Adipose tissue (tissue), 3 donors: ENCODE results near the gene CSH1. TPM values are rescaled to one million over a fixed set of nuclear protein-coding genes. Genes with fewer than 3 reads are reported as not detected.
"Not testable (repeated sequence)": the region's sequence is repeated elsewhere in the genome, so short reads cannot be mapped to it uniquely, and the experiment has no call there.

ENCODE experiments used
- H3K27ac ChIP-seq: one replicate; pipeline ENCODE4 v1.5.1; 2013; ENCODE audit warnings: low read depth, low read length
- WGBS, 3 donors: extraction: QIAGEN DNeasy Blood & Tissue Kit; methylation state at CpG; one replicate each; pipeline ENCODE4 v1.1.7; 2013; 5-methylcytosine and 5-hydroxymethylcytosine counted together
- polyA plus RNA-seq, 3 donors: library from polyadenylated mRNA; stranded (reverse); fragments of 200-250 nt; gene quantifications; one replicate each; pipeline ENCODE4 v1.2.3, GENCODE V29; 2013
- donor health status: healthy with polysubstance abuse.
- donor health status: Bipolar disorder and iron deficiency.
- donor health status: healthy.

CSH1 gene
- polyA plus RNA-seq, 3 donors, result not detected

DNA sequence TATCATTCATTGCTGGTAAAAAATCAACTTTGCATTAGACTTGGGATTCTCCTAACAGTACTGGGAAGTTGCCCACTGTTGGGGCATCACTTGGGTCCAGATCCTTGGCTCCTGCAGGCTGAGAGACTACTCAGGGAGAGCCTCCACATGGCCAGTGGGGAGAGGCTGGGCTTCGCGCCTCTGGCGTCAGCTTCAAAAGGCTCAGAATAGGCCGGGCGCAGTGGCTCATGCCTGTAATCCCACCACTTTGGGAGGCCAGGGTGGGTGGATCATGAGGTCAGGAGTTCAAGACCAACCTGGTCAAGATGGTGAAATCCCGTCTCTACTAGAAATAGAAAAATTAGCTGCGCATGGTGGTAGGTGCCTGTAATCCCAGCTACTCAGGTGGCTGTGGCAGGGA, 18.1 kb upstream of the CSH1 start:
- 94 to 95% (median 95%) methylated on average over 7 of the region's 7 CpGs for WGBS, 3 donors

DNA sequence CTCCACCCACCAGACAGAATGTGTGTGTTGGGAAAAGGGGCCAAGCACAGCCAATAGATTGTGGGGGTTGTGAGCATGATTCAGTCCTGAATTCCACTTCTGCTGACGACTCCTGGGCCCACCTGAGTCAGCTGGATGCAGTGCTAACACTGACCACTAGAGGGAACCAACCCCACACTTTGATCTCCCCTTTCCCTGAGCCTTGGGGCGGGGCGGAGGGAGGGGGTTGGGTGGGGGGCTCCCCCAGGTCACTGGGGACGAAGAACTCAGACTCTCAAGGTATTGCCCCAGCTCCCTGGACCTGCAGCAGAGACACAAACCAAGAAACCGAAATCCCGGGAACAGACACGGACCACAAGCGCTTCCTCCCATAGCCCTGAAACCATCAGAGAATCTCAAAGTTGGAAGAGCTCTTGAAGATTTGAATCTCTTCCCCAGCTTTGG, 15.3 kb upstream of the CSH1 start:
- WGBS, 3 donors, result 38 to 48% (median 42%) methylated on average over 7 to 8 of the region's 8 CpGs
- no peak overlapping the region for H3K27ac ChIP-seq

More for the DNA sequence above, 18.1 kb upstream of the CSH1 start:
- H3K27ac ChIP-seq, result no peak overlapping the region

DNA sequence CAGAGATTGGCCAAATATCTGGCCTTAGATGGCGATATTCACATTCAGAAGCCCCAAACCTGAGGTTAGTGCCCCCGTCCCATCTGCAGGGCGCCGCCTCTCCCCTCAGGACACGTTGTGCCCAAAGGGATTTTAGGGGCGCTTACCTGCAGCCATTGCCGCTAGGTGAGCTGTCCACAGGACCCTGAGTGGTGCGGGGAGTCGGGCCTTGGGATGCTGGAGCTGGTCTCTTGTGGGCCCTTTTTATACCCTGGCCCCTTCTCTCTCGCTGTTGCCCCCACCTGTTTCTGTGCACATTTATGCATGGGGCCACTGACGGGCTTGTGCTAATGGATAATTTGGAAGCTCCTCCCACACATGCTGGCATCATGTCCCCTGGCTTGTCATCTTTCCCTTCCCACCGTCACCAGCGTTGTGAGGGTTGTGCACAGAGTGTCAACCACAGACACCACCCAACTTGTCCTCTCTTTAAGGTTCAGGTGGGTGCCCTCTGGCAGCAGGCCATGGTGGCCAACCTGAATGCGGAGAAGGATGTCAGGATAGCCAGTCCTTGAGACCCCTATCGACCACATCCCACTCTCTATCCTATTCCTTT, 14.8 kb upstream of the CSH1 start, which contains the start of gene CSHL1:
Gene CSHL1 (minus strand): TSS at position 218 of the 595 bp plus-strand sequence. CDS start 62 bp downstream, at position 156.
- H3K27ac ChIP-seq, result no peak within 1 kb of the TSS
- WGBS, 3 donors, result 69 to 71% (median 69%) methylated on average over 15 of the region's 15 CpGs

DNA sequence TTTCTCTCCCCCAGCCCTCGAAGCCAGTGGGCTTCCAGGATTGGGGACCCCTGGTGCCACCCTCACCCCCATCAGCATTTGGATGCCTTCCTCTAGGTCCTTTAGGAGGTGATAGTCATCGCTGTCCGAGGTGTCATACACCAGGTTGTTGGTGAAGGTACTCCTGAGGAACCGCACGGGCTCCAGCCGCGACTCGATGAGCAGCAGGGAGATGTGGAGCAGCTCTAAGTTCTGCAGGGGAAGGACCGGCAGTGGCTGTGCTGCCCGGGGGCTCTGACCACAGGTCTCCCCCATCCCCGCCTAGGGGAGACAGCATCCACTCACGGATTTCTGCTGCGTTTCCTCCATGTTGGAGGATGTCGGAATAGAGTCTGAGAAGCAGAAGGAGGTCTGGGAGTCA, 13.7 kb upstream of the CSH1 start:
- 76 to 86% (median 79%) methylated on average over 14 of the region's 14 CpGs for WGBS, 3 donors
- no peak overlapping the region for H3K27ac ChIP-seq

DNA sequence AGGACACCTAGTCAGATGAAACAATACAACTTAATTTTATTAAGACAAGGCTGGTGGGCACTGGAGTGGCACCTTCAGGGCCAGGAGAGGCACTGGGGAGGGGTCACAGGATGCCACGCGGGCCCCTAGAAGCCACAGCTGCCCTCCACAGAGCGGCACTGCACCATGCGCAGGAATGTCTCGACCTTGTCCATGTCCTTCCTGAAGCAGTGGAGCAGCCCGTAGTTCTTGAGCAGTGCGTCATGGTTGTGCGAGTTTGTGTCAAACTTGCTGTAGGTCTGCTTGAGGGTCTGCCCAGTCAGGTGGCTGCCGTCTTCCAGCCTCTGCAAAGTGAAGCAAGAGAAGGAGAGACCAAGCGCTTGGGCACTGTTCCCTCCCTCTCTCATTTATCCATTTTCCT, 13.2 kb upstream of the CSH1 start:
- H3K27ac ChIP-seq, result not testable (repeated sequence)
- WGBS, 3 donors, result 88 to 96% (median 88%) methylated on average over 8 to 10 of the region's 10 CpGs

DNA sequence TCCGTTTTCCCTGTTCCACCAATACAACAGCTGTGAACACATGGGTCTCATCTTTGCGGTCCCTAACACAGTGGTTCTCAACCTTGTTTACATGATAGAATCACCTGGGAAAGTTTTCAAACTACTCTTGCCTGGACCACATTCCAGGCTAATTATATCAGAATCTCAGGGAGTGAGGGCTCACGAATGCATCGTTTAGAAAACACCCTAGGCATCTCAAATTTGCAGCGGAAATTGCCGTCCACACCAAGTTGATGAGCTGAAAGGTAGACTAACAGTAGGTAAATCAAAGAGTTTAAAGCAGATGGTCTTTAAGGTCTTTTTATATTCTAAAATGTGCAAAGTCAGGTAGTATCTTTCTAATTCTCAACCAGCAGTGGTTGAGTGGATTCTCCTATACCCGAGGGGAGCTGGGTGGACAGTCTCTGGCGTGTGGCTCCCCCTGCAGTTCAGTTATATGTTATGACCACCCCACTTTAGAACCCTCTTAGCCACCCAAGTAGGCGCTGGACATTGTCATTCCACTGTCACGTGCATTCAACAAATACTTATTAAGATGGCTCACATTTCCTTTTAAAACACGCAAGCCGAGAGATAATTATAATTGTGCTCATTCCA, 10.9 kb upstream of the CSH1 start:
- 49 to 68% (median 62%) methylated on average over 10 to 11 of the region's 12 CpGs for WGBS, 3 donors
- not testable (repeated sequence) for H3K27ac ChIP-seq

DNA sequence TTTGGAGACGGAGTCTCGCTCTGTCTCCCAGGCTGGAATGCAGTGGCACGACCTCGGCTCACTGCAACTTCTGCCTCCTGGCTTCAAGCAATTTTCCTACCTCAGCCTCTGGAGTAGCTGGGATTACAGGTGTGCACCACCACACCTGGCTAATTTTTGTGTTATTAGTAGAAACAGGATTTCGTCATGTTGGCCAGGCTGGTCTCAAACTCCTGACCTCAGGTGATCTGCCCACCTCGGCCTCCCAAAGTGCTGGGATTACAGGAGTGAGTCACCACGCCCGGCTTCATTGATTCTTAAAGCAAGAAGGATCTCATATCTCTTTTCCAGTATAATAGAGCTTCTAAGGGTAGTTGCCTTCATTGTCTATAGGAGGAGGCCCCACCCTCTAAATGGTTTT, 8.4 kb upstream of the CSH1 start:
- H3K27ac ChIP-seq, result not testable (repeated sequence)
- 91 to 97% (median 93%) methylated on average over 8 of the region's 8 CpGs for WGBS, 3 donors

DNA sequence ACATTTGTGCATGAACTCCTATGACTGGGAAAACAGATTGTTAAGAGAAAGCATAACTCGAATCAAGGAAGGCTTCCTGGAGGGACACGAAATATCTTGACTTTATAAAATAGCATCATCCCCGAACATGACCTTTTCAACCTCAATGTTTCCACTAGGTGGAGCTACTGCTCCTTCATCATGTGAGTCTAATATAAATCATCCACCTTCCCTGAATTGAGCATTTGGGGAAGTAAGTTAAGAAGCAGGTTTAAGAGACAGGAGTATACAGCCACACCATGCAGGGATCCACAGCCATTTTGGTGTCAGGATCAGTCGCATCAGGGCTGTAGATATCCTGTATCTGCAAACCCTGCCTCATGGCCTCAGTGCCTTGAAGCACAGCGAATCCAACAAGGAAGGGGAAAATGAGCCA, 7.4 kb upstream of the CSH1 start:
- WGBS, 3 donors, result 28 to 31% (median 31%) methylated on average over 5 of the region's 5 CpGs
- not testable (repeated sequence) for H3K27ac ChIP-seq

DNA sequence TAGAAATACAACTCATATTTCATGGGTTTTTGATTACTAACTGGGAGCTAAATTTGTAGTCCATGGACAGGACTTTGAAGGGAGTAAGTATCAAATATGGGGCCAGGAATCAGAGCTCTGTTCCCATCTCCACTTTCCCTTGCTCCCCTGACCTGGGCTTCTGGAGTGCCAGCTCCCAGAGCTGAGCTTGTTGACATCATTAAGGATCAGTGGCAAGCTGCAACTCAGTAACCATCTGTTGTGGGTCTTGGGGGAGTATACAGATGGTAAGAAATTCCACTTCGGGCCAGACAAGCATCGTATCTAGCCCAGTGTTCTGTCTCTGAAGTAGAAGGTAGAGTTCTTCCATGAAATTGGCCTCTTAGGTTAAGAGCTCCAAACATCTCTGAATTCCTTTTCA, 5.6 kb upstream of the CSH1 start:
- WGBS, 3 donors, result 68 to 90% (median 88%) methylated on average over 2 of the region's 2 CpGs
- not testable (repeated sequence) for H3K27ac ChIP-seq

DNA sequence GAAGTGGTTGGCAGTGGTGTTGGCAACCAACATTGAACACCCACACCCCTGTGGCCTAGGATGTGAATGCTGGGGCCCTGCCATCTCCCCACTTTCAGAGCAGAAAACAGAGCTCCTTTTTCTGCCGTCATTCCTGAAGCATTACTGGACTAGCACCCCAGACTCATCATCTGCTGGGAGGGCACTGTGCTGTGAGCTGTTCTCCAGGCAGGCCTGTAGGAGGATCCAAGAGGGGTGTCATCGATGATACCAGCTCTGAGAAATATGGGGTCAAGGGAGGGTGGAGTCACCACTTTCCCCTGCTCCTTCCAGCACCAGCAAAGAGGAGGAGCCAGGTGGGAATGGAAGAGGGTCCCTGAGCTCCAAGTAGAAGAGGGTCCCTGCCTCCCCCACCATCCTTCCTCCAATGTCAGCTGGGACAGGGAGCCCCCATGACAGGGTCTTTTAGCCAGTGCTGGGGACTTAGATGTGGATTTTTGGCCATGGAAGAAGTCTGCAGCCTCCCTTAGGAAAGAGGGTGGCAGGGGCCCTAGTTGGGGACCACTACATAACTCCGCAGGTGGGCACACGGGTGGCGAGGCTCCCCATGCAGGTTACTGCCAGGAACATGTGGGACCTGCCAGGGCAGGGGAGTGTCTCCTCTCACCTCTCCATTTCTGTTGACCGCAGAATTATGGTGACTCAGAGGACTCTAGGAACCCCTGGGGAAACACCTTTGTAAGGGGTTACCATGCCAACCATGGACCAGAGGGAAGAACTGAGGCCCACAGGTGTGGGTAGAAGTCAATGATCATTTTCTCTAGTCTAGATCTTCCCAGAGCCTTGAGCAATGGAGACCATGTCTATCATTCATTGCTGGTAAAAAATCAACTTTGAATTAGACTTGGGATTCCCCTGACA, 2.8 kb upstream of the CSH1 start:
- 81 to 88% (median 85%) methylated on average over 6 of the region's 6 CpGs for WGBS, 3 donors
- H3K27ac ChIP-seq, result not testable (repeated sequence)

DNA sequence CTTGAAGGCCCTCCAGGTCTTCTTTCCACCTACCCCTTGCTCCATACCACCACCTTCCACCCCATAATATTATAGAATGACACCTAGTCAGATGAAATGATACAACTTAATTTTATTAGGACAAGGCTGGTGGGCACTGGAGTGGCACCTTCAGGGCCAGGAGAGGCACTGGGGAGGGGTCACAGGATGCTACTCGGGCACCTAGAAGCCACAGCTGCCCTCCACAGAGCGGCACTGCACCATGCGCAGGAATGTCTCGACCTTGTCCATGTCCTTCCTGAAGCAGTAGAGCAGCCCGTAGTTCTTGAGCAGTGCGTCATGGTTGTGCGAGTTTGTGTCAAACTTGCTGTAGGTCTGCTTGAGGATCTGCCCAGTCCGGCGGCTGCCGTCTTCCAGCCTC, 1.6 kb downstream of the CSH1 start:
- not testable (repeated sequence) for H3K27ac ChIP-seq
- WGBS, 3 donors, result 90 to 97% (median 91%) methylated on average over 5 to 8 of the region's 10 CpGs

DNA sequence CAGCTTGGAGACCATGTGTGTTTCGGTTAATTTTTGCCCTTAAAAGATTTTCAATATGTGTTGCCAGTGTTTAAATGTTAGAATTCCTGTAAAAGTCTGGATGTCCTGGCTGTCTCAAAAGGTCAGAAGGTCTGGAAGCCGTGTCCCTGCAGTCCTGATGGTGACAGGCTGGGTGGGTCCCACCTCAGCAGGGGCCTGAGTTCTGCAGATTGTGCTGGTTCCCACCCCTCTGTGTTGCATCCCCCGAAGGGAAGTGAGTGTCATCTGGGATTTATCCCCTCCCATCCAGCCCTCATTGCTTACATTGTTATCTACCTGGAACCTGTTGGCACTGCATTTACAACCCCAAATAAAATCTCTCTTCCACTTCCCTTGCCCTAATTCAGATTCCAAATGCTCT, 2.4 kb downstream of the CSH1 start:
- WGBS, 3 donors, result 64 to 68% (median 64%) methylated on average over 3 of the region's 3 CpGs
- H3K27ac ChIP-seq, result not testable (repeated sequence)

DNA sequence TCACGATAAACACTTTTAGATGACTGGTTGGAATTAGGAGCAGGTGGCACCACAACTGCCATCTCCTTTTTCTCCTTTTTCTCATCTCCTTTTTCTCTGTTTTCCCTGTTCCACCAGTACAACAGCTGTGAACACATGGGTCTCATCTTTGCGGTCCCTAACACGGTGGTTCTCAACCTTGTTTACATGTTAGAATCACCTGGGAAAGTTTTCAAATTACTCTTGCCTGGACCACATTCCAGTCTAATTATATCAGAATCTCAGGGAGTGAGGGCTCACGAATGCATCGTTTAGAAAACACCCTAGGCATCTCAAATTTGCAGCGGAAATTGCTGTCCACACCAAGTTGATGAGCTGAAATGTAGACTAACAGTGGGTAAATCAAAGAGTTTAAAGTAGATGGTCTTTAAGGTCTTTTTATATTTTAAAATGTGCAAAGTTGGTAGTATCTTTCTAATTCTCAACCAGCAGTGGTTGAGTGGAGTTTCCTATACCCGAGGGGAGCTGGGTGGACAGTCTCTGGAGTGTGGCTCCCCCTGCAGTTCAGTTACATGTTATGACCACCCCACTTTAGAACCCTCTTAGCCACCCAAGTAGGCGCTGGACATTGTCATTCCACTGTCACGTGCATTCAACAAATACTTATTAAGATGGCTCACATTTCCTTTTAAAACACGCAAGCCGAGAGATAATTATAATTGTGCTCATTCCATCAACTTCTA, 3.9 kb downstream of the CSH1 start:
- H3K27ac ChIP-seq, result not testable (repeated sequence)
- 62 to 64% (median 64%) methylated on average over 10 to 11 of the region's 11 CpGs for WGBS, 3 donors

DNA sequence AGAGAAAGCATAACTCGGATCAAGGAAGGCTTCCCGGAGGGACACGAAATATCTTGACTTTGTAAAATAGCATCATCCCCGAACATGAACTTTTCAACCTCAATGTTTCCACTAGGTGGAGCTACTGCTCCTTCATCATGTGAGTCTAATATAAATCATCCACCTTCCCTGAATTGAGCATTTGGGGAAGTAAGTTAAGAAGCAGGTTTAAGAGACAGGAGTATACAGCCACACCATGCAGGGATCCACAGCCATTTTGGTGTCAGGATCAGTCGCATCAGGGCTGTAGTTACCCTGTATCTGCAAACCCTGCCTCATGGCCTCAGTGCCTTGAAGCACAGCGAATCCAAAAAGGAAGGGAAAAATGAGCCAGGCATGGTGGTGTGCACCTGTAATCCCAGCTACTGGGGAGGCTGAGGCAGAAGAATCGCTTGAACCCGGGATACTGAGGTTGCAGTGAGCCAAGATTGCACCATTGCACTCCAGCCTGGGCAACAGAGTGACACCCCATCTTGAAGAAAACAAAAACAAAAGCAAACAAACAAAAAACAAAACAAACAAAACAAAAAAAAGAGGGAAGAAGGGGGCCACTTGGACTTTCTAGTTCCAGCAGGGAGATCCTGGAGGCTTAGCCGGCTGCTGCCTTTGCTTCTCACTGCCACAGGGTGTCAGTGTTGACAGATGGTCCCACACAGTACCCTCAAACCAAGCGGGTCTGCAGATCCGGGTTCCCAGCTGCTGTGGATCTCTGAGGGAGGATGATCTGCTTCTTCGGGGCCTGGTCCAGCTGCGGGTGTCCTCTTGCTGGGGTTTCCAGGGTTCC, 7.1 kb downstream of the CSH1 start:
- H3K27ac ChIP-seq, result not testable (repeated sequence)
- 28 to 35% (median 33%) methylated on average over 13 of the region's 13 CpGs for WGBS, 3 donors

DNA sequence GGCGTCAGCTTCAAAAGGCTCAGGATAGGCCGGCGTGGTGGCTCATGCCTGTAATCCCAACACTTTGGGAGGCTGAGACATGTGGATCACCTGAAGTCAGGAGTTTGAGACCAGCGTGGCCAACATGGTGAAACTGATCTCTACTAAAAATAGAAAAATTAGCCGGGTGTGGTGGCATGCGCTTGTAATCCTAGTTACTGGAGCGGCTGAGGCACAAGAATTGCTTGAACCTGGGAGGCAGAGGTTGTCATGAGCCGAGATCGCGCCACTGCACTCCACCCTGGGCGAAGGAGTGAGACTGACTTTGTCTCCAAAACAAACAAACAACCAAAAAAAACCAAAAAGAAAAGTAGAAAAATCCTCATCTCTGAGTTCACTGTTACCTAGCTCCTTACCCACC, 11.3 kb downstream of the CSH1 start:
- WGBS, 3 donors, result 93 to 94% (median 93%) methylated on average over 11 of the region's 11 CpGs
- H3K27ac ChIP-seq, result not testable (repeated sequence)

DNA sequence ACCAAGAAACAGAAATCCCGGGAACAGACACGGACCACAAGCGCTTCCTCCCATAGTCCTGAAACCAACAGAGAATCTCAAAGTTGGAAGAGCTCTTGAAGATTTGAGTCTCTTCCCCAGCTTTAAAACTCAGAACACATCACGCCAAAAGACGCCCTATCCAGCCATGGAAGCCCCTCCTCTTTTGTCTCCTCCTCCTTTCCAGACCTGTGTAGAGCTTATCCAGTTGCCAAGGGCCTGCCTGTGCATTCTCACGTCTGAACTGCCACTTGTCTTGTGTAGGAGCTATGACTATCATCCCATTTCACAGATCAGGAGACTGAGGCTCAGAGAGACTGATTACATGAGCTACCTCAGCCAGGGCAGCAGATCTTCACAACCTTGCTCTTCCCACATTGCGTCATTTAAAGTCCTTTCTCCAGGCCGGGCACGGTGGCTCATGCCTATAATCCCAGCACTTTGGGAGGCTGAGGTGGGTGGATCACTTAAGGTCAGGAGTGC, 13.7 kb downstream of the CSH1 start:
- H3K27ac ChIP-seq, result not testable (repeated sequence)
- WGBS, 3 donors, result 77 to 82% (median 78%) methylated on average over 9 of the region's 9 CpGs

DNA sequence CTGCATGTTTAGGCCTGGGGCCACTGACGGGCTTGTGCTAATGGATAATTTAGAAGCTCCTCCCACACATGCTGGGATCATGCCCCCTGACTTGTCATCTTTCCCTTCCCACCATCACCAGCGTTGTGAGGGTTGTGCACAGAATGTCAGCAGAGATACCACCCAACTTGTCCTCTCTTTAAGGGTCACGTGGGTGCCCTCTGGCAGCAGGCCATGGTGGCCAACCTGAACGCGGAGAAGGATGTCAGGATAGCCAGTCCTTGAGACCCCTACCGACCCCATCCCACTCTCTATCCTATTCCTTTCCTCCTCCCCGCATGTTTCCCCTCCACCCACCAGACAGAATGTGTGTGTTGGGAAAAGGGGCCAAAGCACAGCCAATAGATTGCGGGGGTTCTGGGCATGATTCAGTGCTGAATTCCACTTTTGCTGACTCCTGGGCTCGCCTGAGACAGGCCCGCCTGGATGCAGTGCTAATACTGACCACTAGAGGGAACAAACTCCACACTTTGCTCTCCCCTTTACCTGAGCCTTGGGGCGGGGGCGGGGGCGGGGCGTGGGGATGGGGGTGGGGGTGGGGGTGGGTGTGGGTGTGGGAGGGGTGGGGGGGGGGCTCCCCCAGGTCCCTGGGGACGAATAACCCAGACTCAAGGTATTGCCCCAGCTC, 14.3 kb downstream of the CSH1 start, which contains the start of gene GH2:
Gene GH2 (minus strand): TSS at position 10 of the 667 bp plus-strand sequence. CDS start 143 bp downstream, outside the sequence.
- no peak within 1 kb of the TSS for H3K27ac ChIP-seq
- 28 to 43% (median 36%) methylated on average over 12 to 15 of the region's 15 CpGs for WGBS, 3 donors
